ENCODE data around the gene AQP1.

DNA sequence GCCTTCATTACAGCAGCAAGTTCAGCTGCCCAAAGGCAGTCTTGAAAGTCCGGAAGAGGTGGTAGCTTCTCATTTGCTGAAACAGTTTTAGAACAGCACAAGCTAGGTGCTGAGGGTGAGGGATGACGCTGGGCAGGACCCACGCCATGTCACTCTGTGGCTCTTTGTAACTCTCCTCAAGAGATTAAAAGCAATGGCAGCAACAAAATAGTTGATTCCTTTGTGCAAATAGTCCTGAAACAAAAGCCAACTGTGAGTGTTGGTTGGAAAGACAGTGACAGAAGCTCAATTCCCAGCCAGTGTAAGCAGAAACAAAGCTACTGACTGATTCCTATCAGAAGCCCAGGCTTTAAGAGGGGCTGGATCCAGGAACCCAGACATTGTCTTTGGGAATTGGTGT lies 47.6 kb upstream of the AQP1 start:
- TF ChIP-seq ZNF8 (CRISPR knock-in tag; IDR thresholded peaks at IDR 0.05) = no peak
- TF ChIP-seq, protein P1, sequence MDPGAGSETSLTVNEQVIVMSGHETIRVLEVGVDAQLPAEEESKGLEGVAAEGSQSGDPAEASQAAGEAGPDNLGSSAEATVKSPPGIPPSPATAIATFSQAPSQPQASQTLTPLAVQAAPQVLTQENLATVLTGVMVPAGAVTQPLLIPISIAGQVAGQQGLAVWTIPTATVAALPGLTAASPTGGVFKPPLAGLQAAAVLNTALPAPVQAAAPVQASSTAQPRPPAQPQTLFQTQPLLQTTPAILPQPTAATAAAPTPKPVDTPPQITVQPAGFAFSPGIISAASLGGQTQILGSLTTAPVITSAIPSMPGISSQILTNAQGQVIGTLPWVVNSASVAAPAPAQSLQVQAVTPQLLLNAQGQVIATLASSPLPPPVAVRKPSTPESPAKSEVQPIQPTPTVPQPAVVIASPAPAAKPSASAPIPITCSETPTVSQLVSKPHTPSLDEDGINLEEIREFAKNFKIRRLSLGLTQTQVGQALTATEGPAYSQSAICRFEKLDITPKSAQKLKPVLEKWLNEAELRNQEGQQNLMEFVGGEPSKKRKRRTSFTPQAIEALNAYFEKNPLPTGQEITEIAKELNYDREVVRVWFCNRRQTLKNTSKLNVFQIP (CRISPR knock-in tag; IDR thresholded peaks at IDR 0.05; ENCODE audit: borderline replicate concordance, low read depth) = no peak
- no peak for TF ChIP-seq SNAI2 (CRISPR knock-in tag; IDR thresholded peaks at IDR 0.05)
- TF ChIP-seq PPARA (CRISPR knock-in tag; IDR thresholded peaks at IDR 0.05; ENCODE audit: borderline replicate concordance) = no peak
- no peak for TF ChIP-seq TOX (CRISPR knock-in tag; IDR thresholded peaks at IDR 0.05; ENCODE audit: borderline replicate concordance)
- TF ChIP-seq, protein P2, sequence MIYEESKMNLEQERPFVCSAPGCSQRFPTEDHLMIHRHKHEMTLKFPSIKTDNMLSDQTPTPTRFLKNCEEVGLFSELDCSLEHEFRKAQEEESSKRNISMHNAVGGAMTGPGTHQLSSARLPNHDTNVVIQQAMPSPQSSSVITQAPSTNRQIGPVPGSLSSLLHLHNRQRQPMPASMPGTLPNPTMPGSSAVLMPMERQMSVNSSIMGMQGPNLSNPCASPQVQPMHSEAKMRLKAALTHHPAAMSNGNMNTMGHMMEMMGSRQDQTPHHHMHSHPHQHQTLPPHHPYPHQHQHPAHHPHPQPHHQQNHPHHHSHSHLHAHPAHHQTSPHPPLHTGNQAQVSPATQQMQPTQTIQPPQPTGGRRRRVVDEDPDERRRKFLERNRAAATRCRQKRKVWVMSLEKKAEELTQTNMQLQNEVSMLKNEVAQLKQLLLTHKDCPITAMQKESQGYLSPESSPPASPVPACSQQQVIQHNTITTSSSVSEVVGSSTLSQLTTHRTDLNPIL (CRISPR knock-in tag; IDR thresholded peaks at IDR 0.05; ENCODE audit: low read depth) = no peak
- no peak for TF ChIP-seq BACH2 (CRISPR knock-in tag; IDR thresholded peaks at IDR 0.05; ENCODE audit: borderline replicate concordance)
- TF ChIP-seq, protein P3, sequence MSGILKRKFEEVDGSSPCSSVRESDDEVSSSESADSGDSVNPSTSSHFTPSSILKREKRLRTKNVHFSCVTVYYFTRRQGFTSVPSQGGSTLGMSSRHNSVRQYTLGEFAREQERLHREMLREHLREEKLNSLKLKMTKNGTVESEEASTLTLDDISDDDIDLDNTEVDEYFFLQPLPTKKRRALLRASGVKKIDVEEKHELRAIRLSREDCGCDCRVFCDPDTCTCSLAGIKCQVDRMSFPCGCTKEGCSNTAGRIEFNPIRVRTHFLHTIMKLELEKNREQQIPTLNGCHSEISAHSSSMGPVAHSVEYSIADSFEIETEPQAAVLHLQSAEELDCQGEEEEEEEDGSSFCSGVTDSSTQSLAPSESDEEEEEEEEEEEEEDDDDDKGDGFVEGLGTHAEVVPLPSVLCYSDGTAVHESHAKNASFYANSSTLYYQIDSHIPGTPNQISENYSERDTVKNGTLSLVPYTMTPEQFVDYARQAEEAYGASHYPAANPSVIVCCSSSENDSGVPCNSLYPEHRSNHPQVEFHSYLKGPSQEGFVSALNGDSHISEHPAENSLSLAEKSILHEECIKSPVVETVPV (CRISPR knock-in tag; IDR thresholded peaks at IDR 0.05) = no peak
- no peak for TF ChIP-seq ESRRG (CRISPR knock-in tag; IDR thresholded peaks at IDR 0.05)
- no peak for TF ChIP-seq ZFP30 (CRISPR knock-in tag; IDR thresholded peaks at IDR 0.05)
- no peak for TF ChIP-seq ZFP3 (CRISPR knock-in tag; IDR thresholded peaks at IDR 0.05)
